Stimulated activated naive CD8-positive, alpha-beta T cell treated with anti-CD3 and anti-CD28 coated beads, Interleukin-15, amount 100 ng/mL, for 72 hours (primary cell): ENCODE data around the gene HELZ.
"Not testable (repeated sequence)": the region's sequence is repeated elsewhere in the genome, so short reads cannot be mapped to it uniquely, and the experiment has no call there.

Experiments
- ATAC-seq: fragments of 150-1000 bp; cut with Tn5 transposase; 2 replicates; pipeline ENCODE4 v1.10.0; 2021; ENCODE audit warnings: mild to moderate bottlenecking, moderate library complexity
- DNase-seq, 2 donors: peaks; one replicate each; pipeline ENCODE4 v3.0.0; 2021 to 2022
- H3K27ac Mint-ChIP-seq, 2 donors: one replicate each; pipeline ENCODE4 v1.8.0; 2022; ENCODE audit warnings: mild to moderate bottlenecking in 2 of 2, mixed read lengths in 2 of 2, moderate library complexity in 2 of 2
- H3K27me3 Mint-ChIP-seq: one replicate; pipeline ENCODE4 v1.8.0; 2022; ENCODE audit warnings: mixed read lengths
- H3K4me1 Mint-ChIP-seq: one replicate; pipeline ENCODE4 v1.8.0; 2022; ENCODE audit warnings: mild to moderate bottlenecking, mixed read lengths
- H3K4me3 Mint-ChIP-seq, 2 donors: one replicate each; pipeline ENCODE4 v1.8.0; 2022; ENCODE audit warnings: mild to moderate bottlenecking in 2 of 2, mixed read lengths in 2 of 2, moderate library complexity in 1 of 2
- H3K9me3 Mint-ChIP-seq, 2 donors: one replicate each; pipeline ENCODE4 v1.8.0; 2022; ENCODE audit warnings: mixed read lengths in 2 of 2

HELZ gene, protein sequence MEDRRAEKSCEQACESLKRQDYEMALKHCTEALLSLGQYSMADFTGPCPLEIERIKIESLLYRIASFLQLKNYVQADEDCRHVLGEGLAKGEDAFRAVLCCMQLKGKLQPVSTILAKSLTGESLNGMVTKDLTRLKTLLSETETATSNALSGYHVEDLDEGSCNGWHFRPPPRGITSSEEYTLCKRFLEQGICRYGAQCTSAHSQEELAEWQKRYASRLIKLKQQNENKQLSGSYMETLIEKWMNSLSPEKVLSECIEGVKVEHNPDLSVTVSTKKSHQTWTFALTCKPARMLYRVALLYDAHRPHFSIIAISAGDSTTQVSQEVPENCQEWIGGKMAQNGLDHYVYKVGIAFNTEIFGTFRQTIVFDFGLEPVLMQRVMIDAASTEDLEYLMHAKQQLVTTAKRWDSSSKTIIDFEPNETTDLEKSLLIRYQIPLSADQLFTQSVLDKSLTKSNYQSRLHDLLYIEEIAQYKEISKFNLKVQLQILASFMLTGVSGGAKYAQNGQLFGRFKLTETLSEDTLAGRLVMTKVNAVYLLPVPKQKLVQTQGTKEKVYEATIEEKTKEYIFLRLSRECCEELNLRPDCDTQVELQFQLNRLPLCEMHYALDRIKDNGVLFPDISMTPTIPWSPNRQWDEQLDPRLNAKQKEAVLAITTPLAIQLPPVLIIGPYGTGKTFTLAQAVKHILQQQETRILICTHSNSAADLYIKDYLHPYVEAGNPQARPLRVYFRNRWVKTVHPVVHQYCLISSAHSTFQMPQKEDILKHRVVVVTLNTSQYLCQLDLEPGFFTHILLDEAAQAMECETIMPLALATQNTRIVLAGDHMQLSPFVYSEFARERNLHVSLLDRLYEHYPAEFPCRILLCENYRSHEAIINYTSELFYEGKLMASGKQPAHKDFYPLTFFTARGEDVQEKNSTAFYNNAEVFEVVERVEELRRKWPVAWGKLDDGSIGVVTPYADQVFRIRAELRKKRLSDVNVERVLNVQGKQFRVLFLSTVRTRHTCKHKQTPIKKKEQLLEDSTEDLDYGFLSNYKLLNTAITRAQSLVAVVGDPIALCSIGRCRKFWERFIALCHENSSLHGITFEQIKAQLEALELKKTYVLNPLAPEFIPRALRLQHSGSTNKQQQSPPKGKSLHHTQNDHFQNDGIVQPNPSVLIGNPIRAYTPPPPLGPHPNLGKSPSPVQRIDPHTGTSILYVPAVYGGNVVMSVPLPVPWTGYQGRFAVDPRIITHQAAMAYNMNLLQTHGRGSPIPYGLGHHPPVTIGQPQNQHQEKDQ (N-terminal part only)

DNA sequence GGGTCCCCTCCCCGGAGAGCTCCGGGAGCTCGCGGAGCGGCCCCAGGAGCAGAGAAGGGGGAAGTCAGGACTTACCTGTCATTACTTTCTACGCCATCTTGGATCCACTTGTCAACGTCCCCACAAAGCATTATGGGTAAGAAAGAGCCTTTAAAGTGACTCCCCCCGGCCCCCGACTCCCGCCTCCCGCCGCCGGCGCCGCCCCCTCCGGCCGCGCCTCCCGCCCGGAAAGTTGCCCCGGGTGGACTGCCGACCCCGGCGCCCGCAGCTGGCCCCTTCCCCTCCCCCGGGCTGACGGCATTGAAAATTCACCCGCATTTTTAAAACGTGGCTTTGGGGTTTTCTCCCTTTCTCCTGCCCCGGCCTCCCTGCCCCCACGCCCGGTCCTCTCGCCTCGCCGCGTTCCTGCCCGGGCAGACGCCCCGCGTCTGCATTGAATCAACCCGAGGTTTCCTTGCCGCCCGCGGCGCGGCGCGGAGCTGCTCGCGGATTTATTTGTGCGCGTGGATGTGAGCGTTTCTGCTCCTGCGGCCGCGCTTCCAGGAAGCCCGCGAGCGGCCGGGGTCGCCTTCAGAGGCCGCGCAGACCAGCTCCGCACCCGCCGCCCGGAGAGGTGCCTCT, at the start of gene HELZ:
Gene HELZ (minus strand): TSS at position 124 of the 621 bp plus-strand sequence. CDS start 26,392 bp downstream, outside the sequence.
- ATAC-seq = peak; percentile 83
- peaks cover 18% of the 10 kb centered on the region for H3K27me3 Mint-ChIP-seq

DNA sequence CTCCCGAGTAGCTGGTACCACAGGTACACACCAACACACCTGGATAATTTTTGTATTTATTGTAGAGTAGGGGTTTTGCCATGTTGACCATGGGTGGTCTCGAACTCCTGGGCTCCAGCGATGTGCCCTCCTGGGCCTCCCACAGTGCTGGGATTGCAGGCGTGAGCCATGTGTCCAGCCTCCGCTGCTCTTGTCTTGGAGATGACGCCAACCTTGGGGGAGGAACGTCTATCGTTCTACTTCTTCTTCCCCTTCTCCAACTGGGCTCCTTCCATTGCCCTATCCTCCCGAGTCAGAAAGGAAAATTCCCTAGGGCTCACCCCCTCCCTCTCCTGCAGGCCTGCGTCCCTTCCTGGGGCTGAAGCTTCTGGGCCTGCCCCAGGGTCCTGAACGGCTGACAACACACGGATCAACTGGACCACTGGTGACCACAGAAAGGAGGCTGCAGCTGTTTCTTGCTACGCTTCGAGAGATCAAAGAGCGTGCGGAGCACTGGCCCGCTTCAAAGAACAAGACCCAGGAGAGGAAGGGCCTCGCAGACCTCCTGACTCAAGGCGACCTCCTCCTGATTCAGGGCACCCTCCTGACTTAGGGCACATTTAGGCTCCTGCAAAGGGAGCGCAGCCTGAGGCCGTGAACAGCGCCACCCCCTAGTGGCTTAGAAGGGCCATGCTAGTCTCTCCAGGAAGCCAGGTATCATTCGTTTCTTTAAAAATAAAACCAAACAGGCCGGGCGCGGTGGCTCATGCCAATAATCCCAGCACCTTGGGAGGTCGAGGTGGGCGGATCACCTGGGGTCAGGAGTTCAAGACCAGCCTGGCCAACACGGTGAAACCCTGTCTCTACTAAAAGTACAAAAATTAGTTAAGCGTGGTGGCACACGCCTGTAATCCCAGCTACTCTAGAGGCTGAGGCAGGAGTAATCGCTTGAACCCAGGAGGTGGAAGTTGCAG, 48.5 kb upstream of the HELZ start:
- no peaks in the 10 kb centered on the region for H3K9me3 Mint-ChIP-seq
- peak overlapping the region; percentile 12 to 49 for H3K4me3 Mint-ChIP-seq

More for the DNA sequence above, at the start of gene HELZ:
- peak; percentile 66 to 70 for DNase-seq
- H3K27ac Mint-ChIP-seq = peak within 1 kb of the TSS; percentile 94 to 96
- peaks cover 44% of the 10 kb centered on the region for H3K4me1 Mint-ChIP-seq
- H3K4me3 Mint-ChIP-seq = peak within 1 kb of the TSS; percentile 89 to 92
- H3K9me3 Mint-ChIP-seq = no peaks in the 10 kb centered on the region

DNA sequence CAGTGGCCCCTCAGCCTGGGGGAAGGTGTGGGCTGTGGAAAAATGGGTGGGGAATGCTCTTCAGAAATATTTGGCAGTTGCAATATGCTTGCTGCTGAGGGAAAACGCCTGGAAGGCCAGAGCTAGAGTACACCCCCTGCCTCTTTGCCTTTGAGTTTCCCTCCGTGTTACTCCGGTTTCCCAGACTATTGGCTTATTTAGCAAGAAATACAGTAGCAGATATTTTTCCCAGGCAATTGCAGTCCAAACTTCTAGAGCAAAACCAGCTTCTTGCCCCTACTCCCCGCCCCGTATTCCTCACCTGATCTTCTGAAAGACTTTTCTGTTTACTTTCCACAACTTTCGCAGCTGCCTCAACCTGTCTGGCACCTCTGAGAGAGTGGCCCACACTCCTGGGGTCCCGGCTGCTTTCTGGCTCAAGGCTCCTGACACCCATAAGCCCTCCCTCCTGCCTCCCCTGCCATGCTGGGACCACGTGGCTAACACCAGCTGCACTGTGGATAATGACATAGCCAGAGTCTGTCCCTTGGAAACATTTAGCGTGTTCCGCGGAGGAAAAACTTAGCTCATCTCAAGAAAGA, 45.8 kb upstream of the HELZ start:
- no peaks in the 10 kb centered on the region for H3K27me3 Mint-ChIP-seq
- DNase-seq (no peak), ATAC-seq (no peak)
- peak overlapping the region in 1 of 2 donors; percentile 61 for H3K27ac Mint-ChIP-seq
- H3K4me1 Mint-ChIP-seq = peaks cover 7% of the 10 kb centered on the region
- H3K9me3 Mint-ChIP-seq = no peaks in the 10 kb centered on the region
- no peak overlapping the region for H3K4me3 Mint-ChIP-seq

More for the DNA sequence above, 48.5 kb upstream of the HELZ start:
- Mint-ChIP-seq H3K4me1 (peaks cover 7% of the 10 kb centered on the region), H3K27ac (no peak overlapping the region), H3K27me3 (no peaks in the 10 kb centered on the region)
- DNase-seq (peak; percentile 58 to 71), ATAC-seq (peak; percentile 99)

DNA sequence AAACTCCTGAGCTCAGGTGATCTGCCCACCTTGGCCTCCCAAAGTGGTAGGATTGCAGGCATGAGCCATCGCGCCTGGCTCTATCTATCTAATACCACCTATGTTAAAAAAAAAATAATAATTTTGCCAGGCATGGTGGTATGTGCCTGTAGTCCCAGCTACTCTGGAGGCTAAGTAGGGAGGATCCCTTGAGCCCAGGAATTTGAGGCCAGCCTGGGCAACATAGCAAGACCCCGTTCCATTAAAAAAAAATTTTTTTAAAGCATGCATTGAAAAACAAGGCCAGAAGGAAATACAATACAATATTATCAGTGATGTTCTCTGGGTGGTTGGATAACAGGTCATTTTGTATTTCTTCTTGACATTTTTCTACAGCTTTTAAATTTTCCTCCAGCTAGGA, 45.2 kb upstream of the HELZ start:
- Mint-ChIP-seq H3K9me3 (no peaks in the 10 kb centered on the region), H3K27ac (no peak overlapping the region), H3K4me1 (peaks cover 7% of the 10 kb centered on the region), H3K4me3 (no peak overlapping the region), H3K27me3 (no peaks in the 10 kb centered on the region)
- no peak for DNase-seq
- ATAC-seq = no peak

DNA sequence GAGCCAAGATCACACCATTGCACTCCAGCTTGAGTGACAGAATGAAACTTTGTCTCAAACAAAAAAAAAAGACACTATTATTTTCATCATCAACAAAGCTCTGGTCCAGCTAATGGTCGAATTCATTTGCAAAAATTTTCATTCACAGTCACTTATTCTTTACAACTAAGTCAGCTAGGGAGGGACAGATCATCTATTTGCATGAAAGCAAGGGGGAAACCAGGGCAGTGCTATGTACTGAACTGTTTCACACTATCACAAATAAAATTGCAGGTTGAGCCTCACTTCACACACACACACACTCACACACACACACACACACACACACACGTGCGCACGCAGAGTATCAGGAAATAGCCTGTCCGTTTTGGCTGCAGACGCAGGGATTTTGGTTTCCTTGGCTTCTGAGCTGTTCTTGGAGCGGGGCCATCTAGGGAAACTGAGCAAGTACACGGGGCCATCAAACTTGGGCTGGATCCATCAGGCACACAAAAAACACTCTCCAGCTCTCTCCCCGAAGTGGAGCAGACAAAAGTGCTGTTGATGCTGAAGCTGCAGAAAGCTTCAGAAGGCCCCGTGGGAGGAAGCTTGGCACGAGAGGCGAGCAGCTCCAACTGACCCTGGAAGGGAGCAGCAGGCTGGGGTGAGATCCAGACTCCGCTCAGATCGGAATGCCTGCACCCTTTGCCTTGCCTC, 44.3 kb upstream of the HELZ start:
- Mint-ChIP-seq H3K27ac (no peak overlapping the region), H3K4me3 (no peak overlapping the region)
- ATAC-seq = no peak

DNA sequence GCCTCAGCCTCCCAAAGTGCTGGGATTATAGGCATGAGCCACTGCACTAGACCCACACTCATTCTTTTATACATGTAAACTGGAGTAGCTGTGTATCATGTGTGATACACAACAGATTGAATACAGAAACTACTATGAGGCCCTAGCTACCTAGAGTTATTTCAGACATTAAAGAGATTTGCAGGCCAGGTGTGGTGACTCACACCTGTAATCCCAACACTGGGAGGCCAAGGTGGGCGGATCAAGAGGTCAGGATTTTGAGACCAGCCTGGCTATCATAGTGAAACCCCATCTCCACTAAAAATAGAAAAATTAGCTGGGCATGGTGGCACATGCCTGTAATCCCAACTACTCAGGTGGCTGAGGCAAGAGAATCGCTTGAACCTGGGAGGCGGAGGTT, 41.8 kb upstream of the HELZ start:
- not testable (repeated sequence) for H3K4me1 Mint-ChIP-seq, H3K27me3 Mint-ChIP-seq, H3K4me3 Mint-ChIP-seq, H3K9me3 Mint-ChIP-seq, ATAC-seq, H3K27ac Mint-ChIP-seq, DNase-seq

More for the DNA sequence above, 44.3 kb upstream of the HELZ start:
- no peaks in the 10 kb centered on the region for H3K27me3 Mint-ChIP-seq
- H3K4me1 Mint-ChIP-seq = peaks cover 7% of the 10 kb centered on the region
- no peak for DNase-seq
- H3K9me3 Mint-ChIP-seq = no peaks in the 10 kb centered on the region

DNA sequence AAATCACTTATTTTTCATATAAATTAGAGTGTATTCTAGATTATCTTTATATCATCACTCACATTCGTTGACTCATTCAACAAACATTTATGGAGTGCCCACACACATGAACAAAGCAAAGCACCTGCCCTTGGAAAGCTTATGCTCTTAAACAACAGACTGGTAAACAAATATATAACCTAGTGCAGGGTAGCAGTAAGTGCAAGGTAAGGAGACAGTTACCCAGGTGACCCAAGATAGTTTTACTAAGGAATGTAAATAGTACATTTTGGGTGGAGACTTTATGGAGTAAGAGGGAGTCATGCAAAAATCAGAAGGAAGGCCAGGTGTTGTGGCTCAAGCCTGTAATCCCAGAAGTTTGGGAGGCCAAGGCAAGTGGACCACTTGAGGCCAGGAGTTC, 40.4 kb upstream of the HELZ start:
- no peak for DNase-seq
- no peaks in the 10 kb centered on the region for H3K9me3 Mint-ChIP-seq
- no peaks in the 10 kb centered on the region for H3K4me1 Mint-ChIP-seq

DNA sequence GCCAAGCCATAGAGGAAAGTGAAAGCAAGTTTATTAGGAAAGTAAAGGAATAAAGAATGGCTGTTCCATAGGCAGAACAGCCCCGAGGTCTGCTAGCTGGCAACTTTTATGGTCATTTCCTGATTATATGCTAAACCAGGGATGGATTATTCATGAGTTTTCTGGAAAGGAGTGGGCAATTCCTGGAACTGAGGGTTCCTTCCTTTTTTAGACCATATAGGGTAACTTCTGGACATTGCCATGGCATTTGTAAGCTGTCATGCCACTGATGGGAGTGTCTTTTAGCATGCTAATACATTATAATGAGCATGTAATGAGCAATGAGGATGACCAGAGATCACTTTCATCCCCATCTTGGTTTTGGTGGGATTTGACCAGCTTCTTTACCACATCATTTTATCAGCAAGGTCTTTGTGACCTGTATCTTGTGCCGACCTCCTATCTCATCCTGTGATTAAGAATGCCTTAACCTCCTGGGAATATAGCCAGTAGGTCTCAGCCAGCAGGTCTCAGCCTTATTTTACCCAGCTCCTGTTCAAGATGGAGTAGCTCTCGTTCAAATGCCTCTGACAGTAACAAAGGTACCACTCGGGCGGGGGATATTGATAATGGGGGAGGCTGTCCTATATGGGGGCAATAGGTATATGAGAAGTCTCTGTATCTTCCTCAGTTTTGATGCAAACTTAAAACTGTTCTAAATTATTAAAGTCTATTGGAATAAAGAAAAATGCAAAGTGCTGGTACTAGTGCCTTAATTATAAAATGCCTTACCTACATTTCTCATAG, 38.9 kb upstream of the HELZ start:
- Mint-ChIP-seq H3K4me3 (no peak overlapping the region), H3K4me1 (no peaks in the 10 kb centered on the region), H3K9me3 (no peaks in the 10 kb centered on the region), H3K27ac (no peak overlapping the region), H3K27me3 (no peaks in the 10 kb centered on the region)
- ATAC-seq (no peak), DNase-seq (no peak)

More for the DNA sequence above, 40.4 kb upstream of the HELZ start:
- peak overlapping the region in 1 of 2 donors; percentile 7 for H3K27ac Mint-ChIP-seq
- ATAC-seq = no peak
- H3K27me3 Mint-ChIP-seq = no peaks in the 10 kb centered on the region
- no peak overlapping the region for H3K4me3 Mint-ChIP-seq

DNA sequence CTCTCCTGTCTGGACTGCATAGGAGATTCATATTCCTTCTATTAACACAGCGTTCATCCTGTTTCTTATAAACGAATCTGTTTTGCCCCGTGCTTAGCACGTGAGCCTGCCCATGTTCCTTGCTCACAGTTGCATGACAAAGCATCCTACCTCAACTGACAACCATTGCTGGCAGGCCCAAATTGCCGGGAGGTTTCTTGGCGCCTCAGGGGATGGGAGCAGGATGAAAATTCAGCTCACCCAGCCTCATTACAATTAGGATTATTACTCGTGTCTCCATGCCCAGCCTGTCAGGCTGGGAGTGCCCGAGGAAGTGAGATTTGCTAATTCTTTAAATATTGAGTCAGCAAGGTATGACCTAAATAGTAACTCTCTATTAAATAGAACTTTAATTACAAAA, 36.7 kb upstream of the HELZ start:
- ATAC-seq = no peak
- Mint-ChIP-seq H3K4me1 (no peaks in the 10 kb centered on the region), H3K4me3 (no peak overlapping the region), H3K9me3 (no peaks in the 10 kb centered on the region), H3K27ac (no peak overlapping the region), H3K27me3 (no peaks in the 10 kb centered on the region)
- DNase-seq = no peak

DNA sequence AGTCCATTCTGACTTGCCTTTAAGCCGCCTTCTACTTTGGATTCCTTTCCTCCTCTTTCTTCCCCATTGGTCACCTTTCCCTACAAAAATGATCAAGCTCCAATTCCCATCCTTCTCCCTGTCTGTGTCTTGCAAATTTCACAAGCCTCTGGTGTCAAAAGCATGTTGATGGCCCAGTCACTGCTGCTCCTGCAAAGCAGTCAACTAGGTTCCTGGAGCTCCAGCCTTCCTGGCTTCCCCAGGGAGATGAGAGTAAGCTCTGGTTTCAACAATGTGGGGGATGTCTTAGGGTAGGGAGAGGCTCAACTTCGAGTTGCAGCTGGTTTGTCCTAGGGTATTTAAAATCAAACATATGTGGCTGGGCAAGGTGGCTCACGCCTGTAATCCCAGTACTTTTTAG, 36.1 kb upstream of the HELZ start:
- Mint-ChIP-seq H3K4me1 (no peaks in the 10 kb centered on the region), H3K9me3 (no peaks in the 10 kb centered on the region), H3K27ac (no peak overlapping the region), H3K27me3 (no peaks in the 10 kb centered on the region), H3K4me3 (no peak overlapping the region)
- DNase-seq (no peak), ATAC-seq (no peak)

DNA sequence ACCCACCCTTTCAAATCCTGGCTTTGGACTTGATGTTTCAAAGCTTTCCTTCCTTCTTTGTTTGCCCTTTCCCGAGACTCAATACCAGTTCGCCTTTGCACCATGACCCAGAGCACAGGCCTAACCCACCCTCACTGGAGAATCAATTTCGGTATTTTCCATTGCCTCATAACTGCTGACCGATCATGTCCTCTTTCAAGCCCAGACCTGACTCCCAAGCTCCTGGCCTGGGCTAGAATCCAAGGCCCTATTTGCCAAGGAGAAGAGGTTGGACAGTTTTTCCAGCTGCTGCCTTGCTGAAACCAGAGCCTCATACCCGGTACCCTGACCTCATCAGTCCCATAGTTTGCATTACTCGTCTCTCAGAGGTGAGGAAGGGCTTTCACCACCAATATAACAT, 35.3 kb upstream of the HELZ start:
- H3K4me3 Mint-ChIP-seq = no peak overlapping the region
- DNase-seq (no peak), ATAC-seq (no peak)
- H3K9me3 Mint-ChIP-seq = no peaks in the 10 kb centered on the region
- H3K4me1 Mint-ChIP-seq = no peaks in the 10 kb centered on the region
- H3K27me3 Mint-ChIP-seq = no peaks in the 10 kb centered on the region
- H3K27ac Mint-ChIP-seq = no peak overlapping the region

DNA sequence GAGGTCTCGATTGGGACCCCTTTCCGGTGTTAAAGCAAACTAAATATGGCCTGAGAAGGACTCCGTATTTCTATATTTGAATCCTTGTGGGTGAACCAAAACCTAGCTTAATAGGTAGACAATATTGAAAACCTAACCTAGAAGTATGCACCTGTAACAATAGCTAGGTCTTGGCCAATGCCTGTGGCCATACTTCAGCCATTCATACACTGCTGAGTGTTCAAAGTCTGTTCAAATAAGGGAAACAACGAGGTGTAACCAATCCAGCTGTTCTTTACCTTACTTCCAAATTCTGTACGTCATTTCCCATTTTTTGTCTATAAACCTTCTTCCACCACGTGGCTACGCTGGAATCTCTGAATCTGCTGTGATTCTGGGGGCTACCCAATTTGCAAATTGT, 34.1 kb upstream of the HELZ start:
- no peak for ATAC-seq
- no peaks in the 10 kb centered on the region for H3K4me1 Mint-ChIP-seq
- DNase-seq = no peak
- no peak overlapping the region for H3K4me3 Mint-ChIP-seq
- H3K27ac Mint-ChIP-seq = no peak overlapping the region
- H3K9me3 Mint-ChIP-seq = no peaks in the 10 kb centered on the region
- no peaks in the 10 kb centered on the region for H3K27me3 Mint-ChIP-seq

DNA sequence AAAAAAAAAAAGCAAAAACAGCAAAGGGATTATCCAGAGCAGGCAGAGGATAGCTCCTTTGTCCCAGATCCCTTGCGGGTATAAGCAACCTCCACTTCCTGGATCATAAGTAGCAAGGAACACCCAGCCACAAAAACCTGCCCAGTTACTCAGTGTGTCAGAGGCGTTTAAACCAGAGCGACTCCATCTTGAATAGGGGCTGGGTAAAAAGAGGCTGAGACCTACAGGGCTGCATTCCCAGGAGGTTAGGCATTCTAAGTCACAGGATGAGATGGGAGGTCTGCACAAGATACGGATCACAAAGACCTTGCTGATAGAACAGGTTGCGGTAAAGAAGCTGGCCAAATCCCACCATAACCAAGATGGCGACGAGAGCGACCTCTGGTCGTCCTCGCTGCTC, 33.4 kb upstream of the HELZ start:
- Mint-ChIP-seq H3K4me1 (no peaks in the 10 kb centered on the region), H3K27me3 (no peaks in the 10 kb centered on the region), H3K9me3 (no peaks in the 10 kb centered on the region), H3K4me3 (no peak overlapping the region), H3K27ac (no peak overlapping the region)
- no peak for DNase-seq
- ATAC-seq = no peak
